CD4-positive, alpha-beta T cell (primary cell): ENCODE measurements around the gene DACT3. TPM values are rescaled to one million over a fixed set of nuclear protein-coding genes. Genes with fewer than 3 reads are reported as not detected.
A peak's percentile ranks its signal among the peaks of the same experiment; 100 is the strongest.

Experiments
- ATAC-seq: fragments of 200-7000 bp; cut with Tn5 transposase; one replicate; pipeline ENCODE4 v1.10.0; 2022; ENCODE audit warnings: mild to moderate bottlenecking; ENCODE audit not compliant: poor library complexity
- CTCF ChIA-PET: fragments of 350-600 bp; sonication (Branson Sonifier 250); formaldehyde crosslinking; loops from one replicate; lab custom pipeline; 2021; ENCODE audit warnings: antibody characterized with exemption, inconsistent platforms; lab: Charles Lee
- POLR2A ChIA-PET: fragments of 350-600 bp; sonication (Branson Sonifier 250); formaldehyde crosslinking; loops from one replicate; lab custom pipeline; 2021; ENCODE audit warnings: antibody characterized with exemption, inconsistent platforms; lab: Charles Lee
- DNase-seq, 14 experiments: peaks; one replicate each; pipeline ENCODE4 v3.0.0-alpha.2; 2013 to 2020; ENCODE audit warnings: mixed read lengths in 2 of 14
- H3K27ac ChIP-seq, 2 donors: one replicate each; pipeline versions ENCODE4 v1.5.1 to v1.7.0; 2013; ENCODE audit warnings: low read length in 2 of 2, low read depth in 1 of 2, mild to moderate bottlenecking in 1 of 2
- H3K27me3 ChIP-seq, 2 experiments: 1 replicate in 1 of 2; 2 replicates in 1 of 2; pipeline versions ENCODE4 v1.6.1 to v1.7.0; 2013; ENCODE audit warnings: low read length in 2 of 2, control low read depth in 1 of 2, mild to moderate bottlenecking in 1 of 2, moderate library complexity in 1 of 2; ENCODE audit not compliant: insufficient read depth in 2 of 2, control insufficient read depth in 1 of 2
- H3K36me3 ChIP-seq: one replicate; pipeline ENCODE4 v1.6.1; 2013; ENCODE audit warnings: low read length, control low read depth; ENCODE audit not compliant: insufficient read depth
- H3K4me1 ChIP-seq: one replicate; pipeline ENCODE4 v1.6.1; 2013; ENCODE audit warnings: low read length, control low read depth; ENCODE audit not compliant: insufficient read depth
- H3K4me3 ChIP-seq: one replicate; pipeline ENCODE4 v1.5.1; 2013; ENCODE audit warnings: mild to moderate bottlenecking, low read length, moderate library complexity
- H3K9me3 ChIP-seq, 2 experiments: 1 replicate in 1 of 2; 2 replicates in 1 of 2; pipeline versions ENCODE4 v1.6.1 to v1.7.0; 2013; ENCODE audit warnings: low read length in 2 of 2, mild to moderate bottlenecking in 2 of 2, control low read depth in 1 of 2, moderate library complexity in 1 of 2; ENCODE audit not compliant: control insufficient read depth in 1 of 2, insufficient read depth in 1 of 2
- H3K27ac Mint-ChIP-seq: one replicate; pipeline ENCODE4 v1.8.0; 2020; ENCODE audit warnings: mixed read lengths
- H3K27me3 Mint-ChIP-seq: one replicate; pipeline ENCODE4 v1.8.0; 2021; ENCODE audit warnings: mixed read lengths
- H3K36me3 Mint-ChIP-seq: one replicate; pipeline ENCODE4 v1.8.0; 2021; ENCODE audit warnings: low read depth, mixed read lengths
- H3K4me1 Mint-ChIP-seq: one replicate; pipeline ENCODE4 v1.8.0; 2021; ENCODE audit warnings: low read depth, mixed read lengths
- H3K4me3 Mint-ChIP-seq: one replicate; pipeline ENCODE4 v1.8.0; 2020; ENCODE audit warnings: mild to moderate bottlenecking, mixed read lengths
- H3K9me3 Mint-ChIP-seq: one replicate; pipeline ENCODE4 v1.8.0; 2020; ENCODE audit warnings: mixed read lengths
- intact Hi-C, 2 experiments: fragments of 100-400 bp; cut with DNase I in 1 of 2; cut with micrococcal nuclease in 1 of 2; formaldehyde crosslinking; loops; one replicate each; pipeline versions ENCODE4 v1.15.1 to v1.9.0; 2023 to 2025; cut with DNase I, micrococcal nuclease
- total RNA-seq, 174 experiments: library from RNA in 2 of 174; stranded (reverse) in 2 of 174; gene quantifications; one replicate each; pipeline ENCODE4 v1.2.3 and lab custom pipeline; 2021 to 2026
- TF ChIP-seq, protein P1 (sequence below): fragments of 200-600 bp; IDR thresholded peaks from one replicate; pipeline ENCODE4 v1.8.0; 2022; ENCODE audit warnings: antibody characterized with exemption, mild to moderate bottlenecking

Gene DACT3
- total RNA-seq, 2 experiments from 2014 or later: 0.11 TPM

DNA sequence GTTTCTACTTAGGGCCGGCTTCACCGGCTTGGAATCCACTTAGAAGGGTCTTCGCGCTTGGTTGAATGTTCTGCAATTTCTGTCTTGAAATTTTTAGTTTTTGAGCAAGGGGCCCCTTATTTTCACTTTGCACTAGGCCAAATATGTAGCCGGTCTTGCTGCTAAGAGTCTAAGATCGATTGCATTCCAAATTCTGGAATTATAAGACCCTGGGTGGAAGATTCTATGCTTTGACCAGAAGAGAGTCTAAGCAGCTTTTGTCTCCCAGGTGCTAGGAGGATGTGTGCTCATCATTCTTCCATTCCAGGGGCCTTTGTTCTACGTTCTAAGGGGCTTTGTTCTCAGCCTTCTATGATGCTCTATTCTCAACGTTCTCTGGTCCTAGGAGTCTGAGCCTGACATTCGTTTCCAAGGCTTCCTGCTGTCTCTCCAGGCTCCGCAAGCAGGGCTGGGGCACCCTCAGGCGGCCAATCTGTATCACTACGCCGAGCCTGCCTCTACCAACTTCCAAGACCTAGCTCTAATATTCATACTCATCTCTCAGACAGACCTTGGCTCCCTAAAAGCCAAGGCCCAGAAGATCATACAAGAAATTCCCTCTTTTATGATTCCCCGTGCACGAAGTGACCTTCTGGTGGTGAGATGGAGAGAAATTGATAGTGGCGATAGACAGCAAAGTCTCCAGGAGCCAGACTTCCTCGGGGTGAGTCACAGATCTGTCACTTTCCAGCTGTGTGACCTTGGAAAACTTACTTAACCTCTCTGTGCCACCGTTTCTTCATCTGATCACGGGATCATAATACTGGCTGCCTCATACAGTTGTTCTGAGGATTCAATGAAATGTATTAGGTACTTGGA is 982 bp upstream of the DACT3 start:
- Mint-ChIP-seq H3K27ac (peak overlapping the region; percentile 88), H3K9me3 (no peaks in the 10 kb centered on the region), H3K4me1 (peaks cover 20% of the 10 kb centered on the region), H3K4me3 (peak overlapping the region; percentile 85), H3K36me3 (no peaks in the 10 kb centered on the region), H3K27me3 (peaks cover 20% of the 10 kb centered on the region)
- ChIA-PET POLR2A (interaction anchor here (0.6 to 3.0 kb wide), 20 partner anchors 9 to 1602 kb away, joined by 3 to 44 read pairs (median 4); partner anchors contain the start of genes CALM3, SLC1A5 and ZC3H4), CTCF (interaction anchor here (0.6 to 3.2 kb wide), 23 partner anchors 11 to 142 kb away, joined by 3 to 34 read pairs (median 5); partner anchors contain the start of genes CALM3 and GNG8)
- Histone ChIP-seq H3K4me1 (peaks cover 32% of the 10 kb centered on the region), H3K27me3 (peaks cover 23 to 24% of the 10 kb centered on the region in 2 experiments), H3K9me3 (peaks cover 0 to 15% of the 10 kb centered on the region in 2 experiments), H3K4me3 (peak overlapping the region; percentile 61), H3K27ac (peak overlapping the region; percentile 38 to 44), H3K36me3 (no peaks in the 10 kb centered on the region)
- intact Hi-C loops: loop anchor here (1.0 to 10.0 kb wide), 5 partner anchors 28 to 267 kb away; partner anchors contain the start of gene CALM3 (in 1 of the 2)
- DNase-seq: peak; percentile 61 to 91 (median 74)
- ATAC-seq: peak; percentile 60
- TF ChIP-seq, protein P1, sequence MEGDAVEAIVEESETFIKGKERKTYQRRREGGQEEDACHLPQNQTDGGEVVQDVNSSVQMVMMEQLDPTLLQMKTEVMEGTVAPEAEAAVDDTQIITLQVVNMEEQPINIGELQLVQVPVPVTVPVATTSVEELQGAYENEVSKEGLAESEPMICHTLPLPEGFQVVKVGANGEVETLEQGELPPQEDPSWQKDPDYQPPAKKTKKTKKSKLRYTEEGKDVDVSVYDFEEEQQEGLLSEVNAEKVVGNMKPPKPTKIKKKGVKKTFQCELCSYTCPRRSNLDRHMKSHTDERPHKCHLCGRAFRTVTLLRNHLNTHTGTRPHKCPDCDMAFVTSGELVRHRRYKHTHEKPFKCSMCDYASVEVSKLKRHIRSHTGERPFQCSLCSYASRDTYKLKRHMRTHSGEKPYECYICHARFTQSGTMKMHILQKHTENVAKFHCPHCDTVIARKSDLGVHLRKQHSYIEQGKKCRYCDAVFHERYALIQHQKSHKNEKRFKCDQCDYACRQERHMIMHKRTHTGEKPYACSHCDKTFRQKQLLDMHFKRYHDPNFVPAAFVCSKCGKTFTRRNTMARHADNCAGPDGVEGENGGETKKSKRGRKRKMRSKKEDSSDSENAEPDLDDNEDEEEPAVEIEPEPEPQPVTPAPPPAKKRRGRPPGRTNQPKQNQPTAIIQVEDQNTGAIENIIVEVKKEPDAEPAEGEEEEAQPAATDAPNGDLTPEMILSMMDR: peak; percentile 80

DNA sequence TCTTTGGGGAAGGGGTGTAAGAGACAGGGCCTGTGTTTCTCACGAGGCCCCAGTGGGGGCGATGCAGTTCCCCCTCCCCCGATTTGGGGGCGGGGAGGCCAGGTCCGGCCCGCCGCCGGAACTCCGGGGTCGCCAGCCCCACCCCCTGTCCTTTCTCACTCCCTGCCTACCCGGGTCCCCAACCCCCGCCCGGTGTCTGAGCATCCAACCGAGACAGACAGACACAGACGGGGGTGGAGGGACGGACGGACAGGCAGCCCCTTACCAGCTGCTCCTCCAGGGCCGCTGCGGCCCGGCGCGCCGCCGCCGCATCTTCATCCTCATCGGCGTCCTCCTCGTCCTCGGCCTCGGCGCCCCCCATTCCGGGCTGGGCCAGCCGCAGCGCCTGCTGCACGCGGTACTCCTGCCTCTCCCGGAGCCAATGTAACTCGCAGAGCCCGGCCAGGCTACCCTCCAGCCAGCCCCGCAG is 397 bp downstream of the DACT3 start:
- POLR2A ChIA-PET: interaction anchor here (0.6 to 3.0 kb wide), 19 partner anchors 8 to 145 kb away, joined by 3 to 44 read pairs (median 6); partner anchors contain the start of genes CALM3 and SLC1A5
- Histone ChIP-seq H3K36me3 (no peaks in the 10 kb centered on the region), H3K9me3 (peaks cover 0 to 15% of the 10 kb centered on the region in 2 experiments), H3K4me1 (peaks cover 32% of the 10 kb centered on the region), H3K27ac (no peak overlapping the region), H3K27me3 (peaks cover 24 to 26% of the 10 kb centered on the region in 2 experiments), H3K4me3 (peak overlapping the region; percentile 42)
- H3K27me3 Mint-ChIP-seq: peaks cover 25% of the 10 kb centered on the region
- ATAC-seq: no peak
- no peak overlapping the region for H3K27ac Mint-ChIP-seq
- TF ChIP-seq, protein P1: no peak
- intact Hi-C loops: loop anchor here (1.0 to 10.0 kb wide), 3 partner anchors 26 to 266 kb away; partner anchors contain the start of gene CALM3 (in 1 of the 2)
- H3K4me3 Mint-ChIP-seq: peak overlapping the region; percentile 74
- no peaks in the 10 kb centered on the region for H3K36me3 Mint-ChIP-seq
- H3K9me3 Mint-ChIP-seq: no peaks in the 10 kb centered on the region
- H3K4me1 Mint-ChIP-seq: peaks cover 20% of the 10 kb centered on the region
- peak in 2 of 14 experiments; percentile 13 to 42 for DNase-seq
- CTCF ChIA-PET: interaction anchor here (0.8 to 3.2 kb wide), 7 partner anchors 44 to 526 kb away, joined by 3 to 34 read pairs (median 17); partner anchors contain the start of gene CALM3

DNA sequence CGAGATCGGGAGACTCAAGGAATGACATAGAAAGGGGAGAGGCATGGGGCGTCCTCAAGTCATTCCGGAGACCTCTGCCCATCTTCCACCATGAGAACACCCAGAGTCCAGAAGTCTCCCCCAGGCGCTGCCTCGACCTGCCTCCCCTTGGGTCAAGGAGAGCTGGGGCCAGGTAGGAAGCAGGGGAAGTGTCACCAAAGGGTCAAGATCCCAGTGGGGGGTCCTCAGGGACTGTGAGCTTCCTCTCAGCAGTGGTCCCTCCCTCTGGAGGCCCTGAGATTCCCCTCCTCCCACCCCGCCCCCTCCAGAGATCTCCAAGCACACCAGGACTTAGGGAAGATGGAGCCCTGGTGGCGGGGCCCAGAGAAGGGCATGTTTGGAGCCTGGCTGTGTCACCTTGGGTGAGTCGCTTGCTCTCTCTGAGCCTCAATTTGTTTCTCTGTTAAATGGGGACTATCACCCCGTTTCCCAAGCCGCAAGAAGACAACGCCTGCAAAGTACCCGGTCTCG is 919 bp downstream of the DACT3 start:
- H3K27ac ChIP-seq: no peak overlapping the region
- H3K36me3 ChIP-seq: no peaks in the 10 kb centered on the region
- no peaks in the 10 kb centered on the region for H3K9me3 Mint-ChIP-seq
- intact Hi-C loops: loop anchor here in 1 of 2 experiments (10.0 kb wide), 1 partner anchor 265 kb away; no protein-coding TSS in a partner anchor
- peak in 3 of 14 experiments; percentile 7 to 45 (median 32) for DNase-seq
- H3K4me3 Mint-ChIP-seq: peak overlapping the region; percentile 74
- H3K4me1 ChIP-seq: peaks cover 32% of the 10 kb centered on the region
- TF ChIP-seq, protein P1: no peak
- H3K27me3 Mint-ChIP-seq: peaks cover 31% of the 10 kb centered on the region
- CTCF ChIA-PET: interaction anchor here (1.1 to 3.2 kb wide), 2 partner anchors 43 to 58 kb away, joined by 3 to 33 read pairs; partner anchors contain the start of gene CALM3
- peaks cover 0 to 15% of the 10 kb centered on the region in 2 experiments for H3K9me3 ChIP-seq
- H3K27ac Mint-ChIP-seq: no peak overlapping the region
- H3K27me3 ChIP-seq: peaks cover 24 to 26% of the 10 kb centered on the region in 2 experiments
- no peaks in the 10 kb centered on the region for H3K36me3 Mint-ChIP-seq
- H3K4me1 Mint-ChIP-seq: peaks cover 20% of the 10 kb centered on the region
- no peak for ATAC-seq
- POLR2A ChIA-PET: interaction anchor here (1.5 kb wide), 1 partner anchor 128 kb away, joined by 4 read pairs; no protein-coding TSS in a partner anchor
- H3K4me3 ChIP-seq: peak overlapping the region; percentile 42
